ENCODE measurements around the gene MISP3.

Gene MISP3

DNA sequence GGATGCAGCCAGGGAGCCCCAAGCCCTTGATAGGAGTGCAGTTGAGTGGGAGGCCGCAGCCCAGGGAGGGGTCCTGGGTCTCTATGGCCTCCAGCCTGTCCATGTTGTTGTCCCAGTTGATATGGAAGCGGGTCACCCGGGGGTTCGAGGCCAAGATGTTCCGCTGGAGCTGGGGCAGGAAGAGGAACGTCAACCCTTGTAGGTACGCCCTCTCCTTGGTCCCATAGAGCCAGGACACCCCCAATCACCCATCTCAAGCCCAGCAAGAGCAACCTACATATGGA lies 47.9 kb downstream of the MISP3 start:
- DNase-seq (ENCODE audit: low read depth): no peak
- TF ChIP-seq, protein P1, sequence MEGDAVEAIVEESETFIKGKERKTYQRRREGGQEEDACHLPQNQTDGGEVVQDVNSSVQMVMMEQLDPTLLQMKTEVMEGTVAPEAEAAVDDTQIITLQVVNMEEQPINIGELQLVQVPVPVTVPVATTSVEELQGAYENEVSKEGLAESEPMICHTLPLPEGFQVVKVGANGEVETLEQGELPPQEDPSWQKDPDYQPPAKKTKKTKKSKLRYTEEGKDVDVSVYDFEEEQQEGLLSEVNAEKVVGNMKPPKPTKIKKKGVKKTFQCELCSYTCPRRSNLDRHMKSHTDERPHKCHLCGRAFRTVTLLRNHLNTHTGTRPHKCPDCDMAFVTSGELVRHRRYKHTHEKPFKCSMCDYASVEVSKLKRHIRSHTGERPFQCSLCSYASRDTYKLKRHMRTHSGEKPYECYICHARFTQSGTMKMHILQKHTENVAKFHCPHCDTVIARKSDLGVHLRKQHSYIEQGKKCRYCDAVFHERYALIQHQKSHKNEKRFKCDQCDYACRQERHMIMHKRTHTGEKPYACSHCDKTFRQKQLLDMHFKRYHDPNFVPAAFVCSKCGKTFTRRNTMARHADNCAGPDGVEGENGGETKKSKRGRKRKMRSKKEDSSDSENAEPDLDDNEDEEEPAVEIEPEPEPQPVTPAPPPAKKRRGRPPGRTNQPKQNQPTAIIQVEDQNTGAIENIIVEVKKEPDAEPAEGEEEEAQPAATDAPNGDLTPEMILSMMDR (conservative IDR thresholded peaks at IDR 0.05; ENCODE audit: control insufficient read depth, insufficient read depth, low read depth, low read length): no peak
- H3K4me3 ChIP-seq (ENCODE audit: control insufficient read depth, low read depth, low read length): no peak overlapping the region

DNA sequence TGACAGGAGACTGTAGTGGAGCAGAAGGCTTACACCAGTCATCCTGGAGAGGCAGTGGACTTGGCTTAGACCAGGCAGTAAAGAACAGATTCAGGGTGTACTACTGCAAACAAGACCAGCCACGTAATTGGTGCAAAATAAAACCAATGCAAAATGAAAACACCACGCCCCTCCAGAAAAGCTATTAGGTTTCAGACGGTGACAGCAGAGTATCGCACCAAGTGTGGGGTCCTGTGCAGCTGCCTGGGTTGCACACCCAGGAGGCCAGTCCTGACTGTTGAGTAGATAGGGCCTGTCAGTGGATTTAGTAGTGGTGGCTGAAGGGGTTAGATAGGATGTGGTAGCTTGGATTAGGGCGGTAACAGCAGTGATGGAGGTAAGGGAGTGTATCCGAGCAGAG lies 50.3 kb downstream of the MISP3 start:
- no peak for DNase-seq (ENCODE audit: low read depth)
- TF ChIP-seq, protein P1 (conservative IDR thresholded peaks at IDR 0.05; ENCODE audit: control insufficient read depth, insufficient read depth, low read depth, low read length): no peak
- no peak overlapping the region for H3K4me3 ChIP-seq (ENCODE audit: control insufficient read depth, low read depth, low read length)

Measured in fibroblast of mammary gland (primary cell).